Activated CD4-positive, alpha-beta T cell treated with anti-CD3 and anti-CD28 coated beads, Interleukin-2, amount 50 U/mL, for 24 hours (primary cell): Measurements from ENCODE around the gene TCFL5.

ENCODE experiments used
- DNase-seq, 2 donors: peaks; one replicate each; pipeline ENCODE4 v3.0.0-alpha.2; 2020; ENCODE audit warnings: low read depth in 1 of 2, low spot score in 1 of 2

Gene TCFL5

GRCh38 chr20:62814060-62814708 lies 47.4 kb downstream of the TCFL5 start:
- DNase-seq: no peak

- no peak for DNase-seq
Observed at GRCh38 chr20:62813588-62813987, 48.0 kb downstream of the TCFL5 start.

DNA sequence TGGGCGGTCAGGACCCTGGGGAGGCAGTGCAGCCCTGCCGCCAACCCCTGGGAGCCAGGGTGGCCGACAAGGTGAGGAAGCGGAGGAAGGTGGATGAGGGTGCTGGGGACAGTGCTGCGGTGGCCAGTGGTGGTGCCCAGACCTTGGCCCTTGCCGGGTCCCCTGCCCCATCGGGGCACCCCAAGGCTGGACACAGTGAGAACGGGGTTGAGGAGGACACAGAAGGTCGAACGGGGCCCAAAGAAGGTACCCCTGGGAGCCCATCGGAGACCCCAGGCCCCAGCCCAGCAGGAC lies 48.8 kb downstream of the TCFL5 start:
- DNase-seq: no peak

DNA sequence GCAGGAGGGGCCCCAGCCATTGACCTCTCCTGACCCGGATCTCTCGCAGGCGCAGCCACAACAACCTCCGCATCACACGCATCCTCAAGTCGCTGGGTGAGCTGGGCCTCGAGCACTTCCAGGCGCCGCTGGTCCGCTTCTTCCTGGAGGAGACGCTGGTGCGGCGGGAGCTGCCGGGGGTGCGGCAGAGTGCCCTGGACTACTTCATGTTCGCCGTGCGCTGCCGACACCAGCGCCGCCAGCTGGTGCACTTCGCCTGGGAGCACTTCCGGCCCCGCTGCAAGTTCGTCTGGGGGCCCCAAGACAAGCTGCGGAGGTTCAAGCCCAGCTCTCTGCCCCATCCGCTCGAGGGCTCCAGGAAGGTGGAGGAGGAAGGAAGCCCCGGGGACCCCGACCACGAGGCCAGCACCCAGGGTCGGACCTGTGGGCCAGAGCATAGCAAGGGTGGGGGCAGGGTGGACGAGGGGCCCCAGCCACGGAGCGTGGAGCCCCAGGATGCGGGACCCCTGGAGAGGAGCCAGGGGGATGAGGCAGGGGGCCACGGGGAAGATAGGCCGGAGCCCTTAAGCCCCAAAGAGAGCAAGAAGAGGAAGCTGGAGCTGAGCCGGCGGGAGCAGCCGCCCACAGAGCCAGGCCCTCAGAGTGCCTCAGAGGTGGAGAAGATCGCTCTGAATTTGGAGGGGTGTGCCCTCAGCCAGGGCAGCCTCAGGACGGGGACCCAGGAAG lies 49.3 kb downstream of the TCFL5 start:
- DNase-seq: no peak

DNA sequence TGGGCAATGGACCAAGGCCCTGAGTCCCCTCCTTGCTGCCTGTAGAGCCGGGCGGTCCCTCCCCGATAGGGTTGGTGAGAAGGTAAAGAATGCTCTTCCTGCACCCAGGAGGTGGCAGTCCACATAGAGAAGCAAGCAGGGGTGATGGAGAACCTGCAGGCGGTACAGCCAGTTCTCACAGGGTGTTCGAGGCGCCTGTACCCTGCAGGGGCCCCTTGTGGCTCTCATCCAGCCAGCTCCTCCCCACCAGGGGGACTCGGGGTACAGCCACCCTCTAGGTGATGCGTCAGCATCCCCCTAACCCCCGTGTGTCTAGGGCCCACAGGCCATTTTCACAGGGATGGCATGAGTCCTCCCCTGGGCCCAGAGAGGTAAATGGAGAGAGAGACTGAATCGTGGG lies 49.9 kb downstream of the TCFL5 start:
- DNase-seq: no peak

DNA sequence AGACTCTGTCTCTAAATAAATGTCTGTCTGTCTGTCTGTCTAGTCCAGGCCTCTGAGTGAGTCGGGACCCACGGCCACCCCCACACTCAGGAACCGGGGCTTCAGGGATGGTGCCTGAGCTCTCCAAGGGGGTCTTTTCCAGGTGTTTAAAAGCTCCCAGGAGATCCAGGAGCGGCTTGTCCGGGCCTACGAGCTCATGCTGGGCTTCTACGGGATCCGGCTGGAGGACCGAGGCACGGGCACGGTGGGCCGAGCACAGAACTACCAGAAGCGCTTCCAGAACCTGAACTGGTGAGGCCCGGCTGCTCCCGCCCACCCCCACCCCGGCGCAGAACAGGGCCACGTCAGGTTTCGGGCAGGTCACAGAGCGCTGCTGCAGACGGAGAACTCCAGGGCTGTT lies 50.3 kb downstream of the TCFL5 start:
- DNase-seq: no peak

DNA sequence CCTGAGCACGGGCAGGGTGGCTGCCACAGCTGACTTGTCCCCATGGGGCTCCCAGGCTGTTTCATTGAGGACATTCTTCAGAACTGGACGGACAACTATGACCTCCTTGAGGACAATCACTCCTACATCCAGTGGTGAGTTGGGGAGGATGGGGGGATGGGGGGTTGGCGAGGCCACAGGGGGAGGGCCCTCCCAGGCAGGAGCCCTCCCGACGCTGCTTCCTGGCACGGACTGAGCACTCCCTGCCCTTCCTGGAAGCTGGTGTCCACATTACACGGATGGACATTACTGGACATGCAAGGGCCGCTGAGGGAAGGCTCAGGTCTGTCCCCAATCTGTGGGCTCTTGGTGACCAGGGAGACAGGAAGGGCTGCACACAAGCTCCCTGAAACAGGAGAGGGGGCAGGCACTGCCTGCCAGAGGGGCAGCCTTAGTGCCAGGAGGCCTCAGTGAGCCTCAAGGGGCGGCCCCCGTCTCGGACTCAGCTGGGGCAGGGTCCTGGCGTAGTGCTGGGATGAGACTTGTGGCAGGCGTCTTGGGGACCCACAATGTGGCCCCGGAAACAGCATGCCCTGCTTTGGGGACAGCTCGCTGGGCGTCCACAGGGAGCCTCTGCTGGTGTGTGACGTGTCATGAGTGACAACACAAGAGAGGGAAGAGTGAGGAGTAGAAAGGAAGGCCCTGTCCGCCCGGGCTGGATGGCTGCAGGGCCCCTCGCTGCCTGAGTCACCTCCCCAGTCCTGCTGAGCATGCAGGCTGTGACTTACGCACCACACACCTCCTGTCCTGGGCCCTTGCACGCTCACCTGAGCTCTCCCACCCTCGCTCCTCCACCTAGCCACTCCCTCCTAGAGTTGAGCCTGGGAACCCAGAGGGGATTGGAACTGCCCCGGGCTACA lies 51.8 kb downstream of the TCFL5 start:
- no peak for DNase-seq

GRCh38 chr20:62808211-62808865 lies 53.3 kb downstream of the TCFL5 start:
- peak; percentile 61 to 65 for DNase-seq

- DNase-seq: no peak
Observed at GRCh38 chr20:62807444-62808210, 54.0 kb downstream of the TCFL5 start.

DNA sequence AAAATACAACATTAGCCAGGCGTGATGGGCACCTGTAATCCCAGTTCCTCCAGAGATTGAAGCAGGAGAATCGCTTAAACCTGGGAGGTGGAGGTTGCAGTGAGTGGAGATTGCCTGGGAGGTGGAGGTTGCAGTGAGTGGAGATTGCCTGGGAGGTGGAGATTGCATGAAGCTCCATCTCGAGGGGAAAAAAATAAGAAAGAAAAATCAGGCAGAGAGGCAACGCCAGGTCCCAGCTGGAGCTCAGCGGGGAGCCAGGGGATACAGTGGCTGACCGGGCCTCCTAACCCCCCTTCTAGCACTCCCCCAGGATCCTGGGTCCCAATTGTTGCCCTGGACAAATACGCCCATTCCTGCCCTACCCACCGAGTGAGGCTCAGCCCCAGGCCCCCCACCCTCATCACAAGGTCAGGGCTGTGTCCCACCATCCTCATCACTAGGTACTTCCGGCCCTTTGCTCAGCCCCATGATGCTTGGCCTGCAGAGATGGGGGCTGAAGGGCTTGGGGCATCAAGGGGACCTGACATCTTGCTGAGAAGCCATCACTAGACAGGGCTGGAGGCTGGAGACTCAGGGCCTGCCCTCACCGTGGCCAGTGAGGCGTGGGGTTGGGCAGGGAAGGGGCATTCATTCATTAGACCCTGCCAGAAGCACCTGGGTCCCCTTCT lies 55.1 kb downstream of the TCFL5 start:
- no peak for DNase-seq

DNA sequence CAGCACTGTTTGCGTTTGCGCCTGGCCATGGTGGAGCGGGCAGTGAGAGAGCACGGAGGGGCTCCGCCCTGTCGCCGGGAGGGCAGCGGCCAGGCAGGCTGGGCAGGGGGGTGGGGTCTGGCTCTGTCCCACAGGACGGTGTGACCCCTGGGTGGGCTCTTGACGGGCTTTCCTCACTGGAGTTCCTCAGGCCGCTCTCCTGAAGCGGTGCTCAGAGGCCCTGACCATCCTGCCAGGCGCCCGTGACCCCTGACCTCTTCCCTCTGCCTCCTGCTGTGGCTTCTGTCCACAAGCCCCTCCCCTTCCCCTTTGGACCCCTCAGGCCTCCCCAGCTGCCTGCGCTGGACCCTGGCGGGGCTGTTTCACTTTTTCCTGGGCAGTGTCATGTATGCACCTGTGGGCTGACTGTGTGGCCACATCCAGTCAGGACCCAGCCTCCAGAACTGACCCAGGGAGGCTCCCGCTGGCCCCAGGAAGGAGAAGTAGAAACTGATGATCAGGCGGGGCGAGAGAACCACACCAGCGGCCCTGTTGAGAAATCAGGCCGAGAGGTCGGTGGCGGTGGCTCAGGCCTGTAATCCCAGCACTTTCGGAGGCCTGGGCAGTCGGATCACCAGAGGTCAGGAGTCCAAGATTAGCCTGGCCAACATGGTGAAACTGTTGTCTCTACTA lies 55.8 kb downstream of the TCFL5 start:
- no peak for DNase-seq

- no peak for DNase-seq
Observed at GRCh38 chr20:62805155-62805710, 56.4 kb downstream of the TCFL5 start.

DNA sequence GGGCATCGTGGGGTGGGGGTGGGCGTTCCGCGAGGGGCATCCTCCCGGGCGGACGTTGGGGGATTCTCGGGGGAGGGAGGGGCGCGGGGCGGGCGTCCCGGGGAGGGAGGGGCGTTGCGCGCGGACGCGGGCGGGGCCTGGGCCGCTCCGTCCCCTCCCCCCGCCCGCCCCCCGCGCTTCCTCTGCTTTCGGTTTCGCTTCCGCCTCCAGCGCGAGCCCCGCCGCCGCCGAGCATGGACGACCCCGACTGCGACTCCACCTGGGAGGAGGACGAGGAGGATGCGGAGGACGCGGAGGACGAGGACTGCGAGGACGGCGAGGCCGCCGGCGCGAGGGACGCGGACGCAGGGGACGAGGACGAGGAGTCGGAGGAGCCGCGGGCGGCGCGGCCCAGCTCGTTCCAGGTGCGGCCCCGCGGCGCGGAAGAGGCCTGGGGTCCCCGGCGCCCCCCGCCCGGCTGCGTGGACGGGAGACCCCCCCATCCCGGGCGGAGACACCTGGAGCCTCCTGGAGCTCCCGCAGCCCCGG lies 56.9 kb downstream of the TCFL5 start, which contains the start of gene OGFR:
Gene OGFR (plus strand): TSS at position 209 of the 528 bp plus-strand sequence. CDS start 25 bp downstream, at position 234.
- peak; percentile 44 to 51 for DNase-seq

DNA sequence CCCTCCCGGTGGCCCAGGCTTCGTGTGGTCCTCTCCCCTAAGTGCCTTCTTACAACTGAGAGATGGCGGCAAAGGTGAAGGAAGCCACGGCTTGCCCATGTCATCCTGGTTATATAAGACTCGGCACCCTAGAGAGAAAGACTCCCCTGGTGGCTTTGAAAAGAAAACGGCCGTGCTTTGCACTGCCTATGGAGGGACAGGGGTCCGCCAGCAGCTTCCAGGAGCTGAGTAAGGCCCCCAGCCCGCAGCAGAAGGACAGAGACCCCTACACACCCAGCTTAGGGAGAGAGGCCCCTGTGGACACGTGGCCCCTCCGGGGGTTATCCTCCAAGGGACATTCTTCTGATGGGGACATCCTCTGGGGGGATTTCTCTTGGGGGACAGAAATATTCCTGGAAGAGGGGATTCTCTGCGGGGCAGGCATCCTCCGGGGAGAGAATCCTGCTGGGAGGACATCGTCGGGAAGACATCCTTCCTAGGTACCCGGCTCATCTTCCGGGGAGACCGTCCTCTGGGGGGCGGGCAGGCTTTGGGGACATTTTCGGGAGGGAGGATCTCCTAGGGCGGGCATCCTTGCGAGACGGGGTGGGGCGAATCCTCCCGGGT lies 57.5 kb downstream of the TCFL5 start:
- DNase-seq: no peak

- no peak for DNase-seq
Observed at GRCh38 chr20:62802026-62802712, 59.5 kb downstream of the TCFL5 start.

DNA sequence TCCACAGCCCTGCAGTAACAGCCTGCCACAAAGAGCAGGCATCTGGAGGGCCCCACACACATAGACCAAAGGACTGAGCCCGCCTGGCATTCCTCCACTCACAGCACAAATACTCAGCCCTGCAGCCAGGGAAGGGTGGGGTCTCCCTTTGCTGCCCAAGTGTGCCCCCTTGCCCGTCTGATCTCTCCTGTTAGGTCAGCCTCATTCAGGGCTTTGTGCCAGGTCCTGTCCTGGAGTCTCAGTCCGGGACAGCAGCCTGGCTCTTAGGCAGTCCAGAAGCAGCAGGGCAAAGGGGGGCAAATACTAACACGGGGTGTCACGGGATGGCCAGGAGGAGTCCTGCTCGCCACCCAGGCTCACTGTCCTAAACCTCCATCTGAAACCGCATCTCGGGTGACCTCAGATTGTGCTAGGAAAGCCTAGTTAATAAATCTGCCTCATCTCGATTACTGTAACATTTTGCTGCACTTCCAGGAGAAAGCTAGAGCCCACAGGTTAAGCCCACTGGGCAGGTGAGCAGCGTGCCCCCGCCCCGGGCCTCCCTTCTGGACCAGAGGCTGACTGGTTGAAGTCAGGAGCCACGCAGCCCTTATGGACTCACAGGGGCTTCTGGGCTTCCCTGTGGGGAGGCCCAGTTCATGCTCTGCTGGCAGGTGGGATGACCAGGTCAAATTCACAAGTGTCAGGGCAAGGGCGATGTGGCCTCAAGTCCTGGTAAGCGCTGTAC lies 60.2 kb downstream of the TCFL5 start:
- no peak for DNase-seq
